OCI-LY1 (cell line): ENCODE data around the gene CSNK1E.

Experiments
- H2AFZ ChIP-seq: fragments of 200-600 bp; sonication (generic), shearing (Covaris generic); 2 replicates; pipeline ENCODE4 v1.6.0; 2014; ENCODE audit warnings: antibody characterized with exemption, mild to moderate bottlenecking, low read length
- H3F3A ChIP-seq: fragments of 200-600 bp; sonication (generic), shearing (Covaris generic); 2 replicates; pipeline ENCODE4 v1.6.0; 2014; ENCODE audit warnings: mild to moderate bottlenecking, antibody characterized with exemption, low read length, moderate library complexity; ENCODE audit not compliant: insufficient read depth
- H3K27ac ChIP-seq: fragments of 200-600 bp; sonication (generic); 2 replicates; pipeline ENCODE4 v1.5.1; 2014; ENCODE audit warnings: low read length, mixed run types, mild to moderate bottlenecking, low read depth; ENCODE audit not compliant: poor library complexity, severe bottlenecking
- H3K27me3 ChIP-seq: fragments of 200-600 bp; sonication (generic); 2 replicates; pipeline ENCODE4 v1.6.0; 2014; ENCODE audit warnings: antibody characterized with exemption, mild to moderate bottlenecking, low read length, moderate library complexity; ENCODE audit not compliant: insufficient read depth
- H3K36me3 ChIP-seq: fragments of 200-600 bp; sonication (generic); 2 replicates; pipeline ENCODE4 v1.6.1; 2014; ENCODE audit warnings: mild to moderate bottlenecking, antibody characterized with exemption, low read length, moderate library complexity, mixed read lengths; ENCODE audit not compliant: insufficient read depth
- H3K4me1 ChIP-seq: fragments of 200-600 bp; sonication (generic); 2 replicates; pipeline ENCODE4 v1.5.1; 2014; ENCODE audit warnings: mild to moderate bottlenecking, low read length, moderate library complexity; ENCODE audit not compliant: insufficient read depth, severe bottlenecking
- H3K4me2 ChIP-seq: fragments of 200-600 bp; sonication (generic), shearing (Covaris generic); 2 replicates; pipeline ENCODE4 v1.6.1; 2014; ENCODE audit warnings: low read length
- H3K4me3 ChIP-seq: fragments of 200-600 bp; sonication (generic); 2 replicates; pipeline ENCODE4 v1.5.1; 2014; ENCODE audit warnings: low read length, low read depth, mild to moderate bottlenecking, mixed read lengths; ENCODE audit not compliant: poor library complexity, severe bottlenecking
- H3K79me2 ChIP-seq: fragments of 200-600 bp; shearing (Covaris generic); 2 replicates; pipeline ENCODE4 v1.6.1; 2016; ENCODE audit warnings: mixed run types, low read length, mixed read lengths; ENCODE audit not compliant: insufficient read depth
- H3K9ac ChIP-seq: fragments of 200-600 bp; sonication (generic), shearing (Covaris generic); 2 replicates; pipeline ENCODE4 v1.6.1; 2014; ENCODE audit warnings: mild to moderate bottlenecking, low read length, mixed read lengths
- H3K9me2 ChIP-seq: fragments of 200-600 bp; sonication (generic), shearing (Covaris generic); 2 replicates; pipeline ENCODE4 v1.6.1; 2014; ENCODE audit warnings: low read depth, mild to moderate bottlenecking, low read length, mixed read lengths
- H3K9me3 ChIP-seq: fragments of 200-600 bp; shearing (Covaris generic); 2 replicates; pipeline ENCODE4 v1.6.1; 2014; ENCODE audit warnings: low read length, mixed read lengths
- H4K20me1 ChIP-seq: fragments of 200-600 bp; sonication (generic), shearing (Covaris generic); 2 replicates; pipeline ENCODE4 v1.6.0; 2016; ENCODE audit warnings: mild to moderate bottlenecking, low read length; ENCODE audit not compliant: insufficient read depth
- CTCF ChIP-seq: fragments of 200-600 bp; sonication (generic), shearing (Covaris generic); IDR thresholded peaks from 2 replicates; pipeline ENCODE4 v1.5.1; 2017; ENCODE audit warnings: mild to moderate bottlenecking, antibody characterized with exemption, low read length, moderate library complexity, mixed read lengths
- EZH2 ChIP-seq: fragments of 200-600 bp; sonication (generic), shearing (Covaris generic); IDR thresholded peaks from 2 replicates; pipeline ENCODE4 v1.8.0; 2017; ENCODE audit warnings: borderline replicate concordance, mixed run types, mild to moderate bottlenecking, antibody characterized with exemption, low read length, moderate library complexity, mixed read lengths

The CSNK1E gene

GRCh38 chr22:38350444-38351359 lies 33.5 kb upstream of the CSNK1E start:
- Histone ChIP-seq H3K9me3 (no peaks in the 10 kb centered on the region), H3K9me2 (no peaks in the 10 kb centered on the region), H2AFZ (no peak overlapping the region), H3K27ac (no peak overlapping the region), H3K4me3 (no peak overlapping the region), H3K4me1 (no peaks in the 10 kb centered on the region), H4K20me1 (no peaks in the 10 kb centered on the region), H3K27me3 (no peaks in the 10 kb centered on the region; the same call in 1 of the 2 replicates), H3K4me2 (no peak overlapping the region), H3K9ac (no peak overlapping the region), H3K36me3 (no peaks in the 10 kb centered on the region), H3K79me2 (no peaks in the 10 kb centered on the region), H3F3A (no peaks in the 10 kb centered on the region)
- TF ChIP-seq EZH2 (no peak), CTCF (no peak)

- Histone ChIP-seq H3F3A (no peaks in the 10 kb centered on the region), H3K4me1 (no peaks in the 10 kb centered on the region), H3K9me2 (no peaks in the 10 kb centered on the region), H3K27ac (no peak overlapping the region), H3K36me3 (no peaks in the 10 kb centered on the region; the same call in 1 of the 2 replicates), H3K9me3 (no peaks in the 10 kb centered on the region), H2AFZ (no peak overlapping the region), H3K9ac (no peak overlapping the region), H3K4me3 (no peak overlapping the region), H4K20me1 (no peaks in the 10 kb centered on the region), H3K27me3 (no peaks in the 10 kb centered on the region; the same call in 1 of the 2 replicates), H3K4me2 (no peak overlapping the region), H3K79me2 (no peaks in the 10 kb centered on the region)
- no peak for TF ChIP-seq EZH2
These were observed 31.7 kb upstream of the CSNK1E start for GRCh38 chr22:38348751-38349496.

GRCh38 chr22:38347944-38348750 lies 30.9 kb upstream of the CSNK1E start:
- Histone ChIP-seq H3K9me2 (no peaks in the 10 kb centered on the region), H3K27ac (no peak overlapping the region), H2AFZ (no peak overlapping the region), H3K79me2 (no peaks in the 10 kb centered on the region), H3K36me3 (no peaks in the 10 kb centered on the region; the same call in 1 of the 2 replicates), H3F3A (no peaks in the 10 kb centered on the region), H3K4me3 (no peak overlapping the region), H3K9ac (no peak overlapping the region), H4K20me1 (no peaks in the 10 kb centered on the region), H3K4me2 (no peak overlapping the region), H3K4me1 (no peaks in the 10 kb centered on the region), H3K9me3 (no peaks in the 10 kb centered on the region), H3K27me3 (no peaks in the 10 kb centered on the region; the same call in 1 of the 2 replicates)
- TF ChIP-seq EZH2 = no peak
- TF ChIP-seq CTCF = no peak
